ENCODE data around the gene AHI1. TPM values are rescaled to one million over a fixed set of nuclear protein-coding genes. Genes with fewer than 3 reads are reported as not detected.

Gene AHI1
- total and polyA plus RNA-seq, 2 of the 13 experiments (the other 11 are each of a cell fraction or from before 2014, with no cell fraction given) = 7.2 to 18.6 TPM

DNA sequence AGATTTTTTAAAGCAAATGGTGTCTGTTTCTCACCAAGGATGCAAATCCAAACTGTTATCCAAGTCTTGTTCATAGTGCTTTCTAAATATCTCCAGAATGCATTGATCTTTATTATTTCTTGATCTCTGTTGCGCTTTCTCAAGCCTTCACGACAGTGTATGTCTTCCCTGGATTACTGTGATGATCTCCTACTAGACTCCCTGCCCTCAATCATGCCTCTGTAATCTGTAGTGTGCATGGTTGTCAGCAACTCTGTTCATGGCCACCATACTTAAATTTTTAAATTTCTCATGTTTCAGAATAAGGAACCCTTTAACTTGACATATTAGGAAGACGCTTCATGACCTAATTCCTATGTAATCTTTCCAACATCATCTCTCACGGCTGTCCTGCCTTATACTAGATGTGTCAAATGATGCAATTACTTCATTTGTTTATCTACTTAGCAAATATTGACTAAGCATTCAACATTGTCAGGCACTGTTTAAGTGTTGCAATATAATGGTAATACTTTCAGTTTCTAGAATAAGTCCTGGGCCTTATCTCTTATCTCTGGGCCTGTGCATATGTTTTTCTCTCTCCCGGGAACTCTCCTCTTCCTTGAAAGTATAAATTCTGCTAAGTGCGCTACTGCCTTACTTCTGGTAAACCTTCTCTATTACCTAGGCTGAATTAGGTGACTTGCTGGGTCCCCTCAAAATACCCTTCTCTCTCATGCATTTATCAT is 25.6 kb upstream of the AHI1 start (continued):
- TF ChIP-seq, protein P1, sequence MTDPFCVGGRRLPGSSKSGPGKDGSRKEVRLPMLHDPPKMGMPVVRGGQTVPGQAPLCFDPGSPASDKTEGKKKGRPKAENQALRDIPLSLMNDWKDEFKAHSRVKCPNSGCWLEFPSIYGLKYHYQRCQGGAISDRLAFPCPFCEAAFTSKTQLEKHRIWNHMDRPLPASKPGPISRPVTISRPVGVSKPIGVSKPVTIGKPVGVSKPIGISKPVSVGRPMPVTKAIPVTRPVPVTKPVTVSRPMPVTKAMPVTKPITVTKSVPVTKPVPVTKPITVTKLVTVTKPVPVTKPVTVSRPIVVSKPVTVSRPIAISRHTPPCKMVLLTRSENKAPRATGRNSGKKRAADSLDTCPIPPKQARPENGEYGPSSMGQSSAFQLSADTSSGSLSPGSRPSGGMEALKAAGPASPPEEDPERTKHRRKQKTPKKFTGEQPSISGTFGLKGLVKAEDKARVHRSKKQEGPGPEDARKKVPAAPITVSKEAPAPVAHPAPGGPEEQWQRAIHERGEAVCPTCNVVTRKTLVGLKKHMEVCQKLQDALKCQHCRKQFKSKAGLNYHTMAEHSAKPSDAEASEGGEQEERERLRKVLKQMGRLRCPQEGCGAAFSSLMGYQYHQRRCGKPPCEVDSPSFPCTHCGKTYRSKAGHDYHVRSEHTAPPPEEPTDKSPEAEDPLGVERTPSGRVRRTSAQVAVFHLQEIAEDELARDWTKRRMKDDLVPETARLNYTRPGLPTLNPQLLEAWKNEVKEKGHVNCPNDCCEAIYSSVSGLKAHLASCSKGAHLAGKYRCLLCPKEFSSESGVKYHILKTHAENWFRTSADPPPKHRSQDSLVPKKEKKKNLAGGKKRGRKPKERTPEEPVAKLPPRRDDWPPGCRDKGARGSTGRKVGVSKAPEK (CRISPR knock-in tag; IDR thresholded peaks at IDR 0.05; ENCODE audit: borderline replicate concordance) = no peak
- TF ChIP-seq ZNF569 (CRISPR knock-in tag; IDR thresholded peaks at IDR 0.05; ENCODE audit: borderline replicate concordance) = no peak
- no peak for TF ChIP-seq MAF1 (CRISPR knock-in tag; IDR thresholded peaks at IDR 0.05; ENCODE audit: borderline replicate concordance)
- TF ChIP-seq KMT2B (CRISPR knock-in tag; IDR thresholded peaks at IDR 0.05) = peak; percentile 38; the same call in 1 of the 2 replicates
- no peak for TF ChIP-seq RXRA (CRISPR knock-in tag; IDR thresholded peaks at IDR 0.05)
- TF ChIP-seq PAX8 (CRISPR knock-in tag; IDR thresholded peaks at IDR 0.05; ENCODE audit: borderline replicate concordance) = no peak
- TF ChIP-seq, protein P2, sequence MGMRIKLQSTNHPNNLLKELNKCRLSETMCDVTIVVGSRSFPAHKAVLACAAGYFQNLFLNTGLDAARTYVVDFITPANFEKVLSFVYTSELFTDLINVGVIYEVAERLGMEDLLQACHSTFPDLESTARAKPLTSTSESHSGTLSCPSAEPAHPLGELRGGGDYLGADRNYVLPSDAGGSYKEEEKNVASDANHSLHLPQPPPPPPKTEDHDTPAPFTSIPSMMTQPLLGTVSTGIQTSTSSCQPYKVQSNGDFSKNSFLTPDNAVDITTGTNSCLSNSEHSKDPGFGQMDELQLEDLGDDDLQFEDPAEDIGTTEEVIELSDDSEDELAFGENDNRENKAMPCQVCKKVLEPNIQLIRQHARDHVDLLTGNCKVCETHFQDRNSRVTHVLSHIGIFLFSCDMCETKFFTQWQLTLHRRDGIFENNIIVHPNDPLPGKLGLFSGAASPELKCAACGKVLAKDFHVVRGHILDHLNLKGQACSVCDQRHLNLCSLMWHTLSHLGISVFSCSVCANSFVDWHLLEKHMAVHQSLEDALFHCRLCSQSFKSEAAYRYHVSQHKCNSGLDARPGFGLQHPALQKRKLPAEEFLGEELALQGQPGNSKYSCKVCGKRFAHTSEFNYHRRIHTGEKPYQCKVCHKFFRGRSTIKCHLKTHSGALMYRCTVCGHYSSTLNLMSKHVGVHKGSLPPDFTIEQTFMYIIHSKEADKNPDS (CRISPR knock-in tag; IDR thresholded peaks at IDR 0.05) = no peak
- TF ChIP-seq ZNF460 (CRISPR knock-in tag; IDR thresholded peaks at IDR 0.05; ENCODE audit: borderline replicate concordance) = no peak
- no peak for TF ChIP-seq GTF2F1 (IDR thresholded peaks at IDR 0.05; ENCODE audit: low read length)
- no peak for TF ChIP-seq ARNT (IDR thresholded peaks at IDR 0.05)
- TF ChIP-seq, protein P3, sequence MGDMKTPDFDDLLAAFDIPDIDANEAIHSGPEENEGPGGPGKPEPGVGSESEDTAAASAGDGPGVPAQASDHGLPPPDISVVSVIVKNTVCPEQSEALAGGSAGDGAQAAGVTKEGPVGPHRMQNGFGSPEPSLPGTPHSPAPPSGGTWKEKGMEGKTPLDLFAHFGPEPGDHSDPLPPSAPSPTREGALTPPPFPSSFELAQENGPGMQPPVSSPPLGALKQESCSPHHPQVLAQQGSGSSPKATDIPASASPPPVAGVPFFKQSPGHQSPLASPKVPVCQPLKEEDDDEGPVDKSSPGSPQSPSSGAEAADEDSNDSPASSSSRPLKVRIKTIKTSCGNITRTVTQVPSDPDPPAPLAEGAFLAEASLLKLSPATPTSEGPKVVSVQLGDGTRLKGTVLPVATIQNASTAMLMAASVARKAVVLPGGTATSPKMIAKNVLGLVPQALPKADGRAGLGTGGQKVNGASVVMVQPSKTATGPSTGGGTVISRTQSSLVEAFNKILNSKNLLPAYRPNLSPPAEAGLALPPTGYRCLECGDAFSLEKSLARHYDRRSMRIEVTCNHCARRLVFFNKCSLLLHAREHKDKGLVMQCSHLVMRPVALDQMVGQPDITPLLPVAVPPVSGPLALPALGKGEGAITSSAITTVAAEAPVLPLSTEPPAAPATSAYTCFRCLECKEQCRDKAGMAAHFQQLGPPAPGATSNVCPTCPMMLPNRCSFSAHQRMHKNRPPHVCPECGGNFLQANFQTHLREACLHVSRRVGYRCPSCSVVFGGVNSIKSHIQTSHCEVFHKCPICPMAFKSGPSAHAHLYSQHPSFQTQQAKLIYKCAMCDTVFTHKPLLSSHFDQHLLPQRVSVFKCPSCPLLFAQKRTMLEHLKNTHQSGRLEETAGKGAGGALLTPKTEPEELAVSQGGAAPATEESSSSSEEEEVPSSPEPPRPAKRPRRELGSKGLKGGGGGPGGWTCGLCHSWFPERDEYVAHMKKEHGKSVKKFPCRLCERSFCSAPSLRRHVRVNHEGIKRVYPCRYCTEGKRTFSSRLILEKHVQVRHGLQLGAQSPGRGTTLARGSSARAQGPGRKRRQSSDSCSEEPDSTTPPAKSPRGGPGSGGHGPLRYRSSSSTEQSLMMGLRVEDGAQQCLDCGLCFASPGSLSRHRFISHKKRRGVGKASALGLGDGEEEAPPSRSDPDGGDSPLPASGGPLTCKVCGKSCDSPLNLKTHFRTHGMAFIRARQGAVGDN (CRISPR knock-in tag; IDR thresholded peaks at IDR 0.05) = no peak
- no peak for TF ChIP-seq JUND (CRISPR knock-in tag; IDR thresholded peaks at IDR 0.05)
- TF ChIP-seq, protein P4, sequence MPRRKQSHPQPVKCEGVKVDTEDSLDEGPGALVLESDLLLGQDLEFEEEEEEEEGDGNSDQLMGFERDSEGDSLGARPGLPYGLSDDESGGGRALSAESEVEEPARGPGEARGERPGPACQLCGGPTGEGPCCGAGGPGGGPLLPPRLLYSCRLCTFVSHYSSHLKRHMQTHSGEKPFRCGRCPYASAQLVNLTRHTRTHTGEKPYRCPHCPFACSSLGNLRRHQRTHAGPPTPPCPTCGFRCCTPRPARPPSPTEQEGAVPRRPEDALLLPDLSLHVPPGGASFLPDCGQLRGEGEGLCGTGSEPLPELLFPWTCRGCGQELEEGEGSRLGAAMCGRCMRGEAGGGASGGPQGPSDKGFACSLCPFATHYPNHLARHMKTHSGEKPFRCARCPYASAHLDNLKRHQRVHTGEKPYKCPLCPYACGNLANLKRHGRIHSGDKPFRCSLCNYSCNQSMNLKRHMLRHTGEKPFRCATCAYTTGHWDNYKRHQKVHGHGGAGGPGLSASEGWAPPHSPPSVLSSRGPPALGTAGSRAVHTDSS (CRISPR knock-in tag; conservative IDR thresholded peaks at IDR 0.05) = no peak
- no peak for TF ChIP-seq HNRNPK (IDR thresholded peaks at IDR 0.05; ENCODE audit: low read depth, low read length, poor library complexity, severe bottlenecking)
- no peak for TF ChIP-seq ZNF552 (CRISPR knock-in tag; IDR thresholded peaks at IDR 0.05; ENCODE audit: borderline replicate concordance)
- no peak for TF ChIP-seq MED1 (CRISPR knock-in tag; IDR thresholded peaks at IDR 0.05)
- TF ChIP-seq ARID2 (CRISPR knock-in tag; IDR thresholded peaks at IDR 0.05; ENCODE audit: borderline replicate concordance) = no peak
